A549 (cell line): ENCODE data around the gene ZNF292. TPM values are rescaled to one million over a fixed set of nuclear protein-coding genes. Genes with fewer than 3 reads are reported as not detected.

Source experiments
- ATAC-seq, 2 experiments: fragments of 200-7000 bp in 1 of 2; fragments of >200 bp in 1 of 2; cut with Nextera tagmentation in 1 of 2; cut with Tn5 transposase in 1 of 2; 3 replicates each; pipeline versions ENCODE4 v1.8.0 to v1.9.1; 2018 to 2020; ENCODE audit warnings: mild to moderate bottlenecking in 1 of 2, moderate library complexity in 1 of 2
- CTCF ChIA-PET: fragments of 300-600 bp; sonication (Branson Sonifier 250); formaldehyde crosslinking; extraction: SDS; loops from one replicate; lab custom pipeline; 2021; ENCODE audit warnings: antibody characterized with exemption, inconsistent platforms; lab: Yijun Ruan, JAX
- POLR2A ChIA-PET: fragments of 350-600 bp; formaldehyde crosslinking; extraction: SDS; loops from one replicate; lab custom pipeline; 2021; ENCODE audit warnings: antibody characterized with exemption, inconsistent platforms; lab: Yijun Ruan, JAX
- DNase-seq, 2 experiments: peaks; one replicate each; pipeline versions ENCODE4 v3.0.0 to v3.0.0-alpha.2; 2011 to 2016; ENCODE audit warnings: low read depth in 1 of 2, low spot score in 1 of 2
- FAIRE-seq: peaks from 2 replicates; lab custom pipeline; 2011; peaks lifted over from hg19 to GRCh38; lab: Jason Lieb, UNC
- H3K27ac ChIP-seq, 2 experiments: fragments of >200 bp; sonication (Bioruptor Twin); formaldehyde crosslinking; 3 replicates each; pipeline ENCODE4 v1.5.1; 2016 to 2017
- H3K4me1 ChIP-seq: fragments of >200 bp; sonication (Bioruptor Twin); formaldehyde crosslinking; 3 replicates; pipeline ENCODE4 v1.6.1; 2016
- H3K4me2 ChIP-seq: fragments of >200 bp; sonication (Bioruptor Twin); formaldehyde crosslinking; 3 replicates; pipeline ENCODE4 v1.6.1; 2016
- H3K4me3 ChIP-seq: fragments of >200 bp; sonication (Bioruptor Twin); formaldehyde crosslinking; 3 replicates; pipeline ENCODE4 v1.5.1; 2016
- H3K9me3 ChIP-seq: fragments of >200 bp; sonication (Bioruptor Twin); formaldehyde crosslinking; 3 replicates; pipeline ENCODE4 v1.6.1; 2016
- CBX2 ChIP-seq: fragments of 200-600 bp; sonication (generic); IDR thresholded peaks from 2 replicates; pipeline ENCODE4 v1.6.1; 2016; ENCODE audit warnings: low read depth, mild to moderate bottlenecking, borderline replicate concordance
- CBX8 ChIP-seq: fragments of 200-600 bp; sonication (generic); IDR thresholded peaks from 2 replicates; pipeline ENCODE4 v1.6.1; 2016
- HEYL ChIP-seq: fragments of 250-450 bp; sonication (Bioruptor Pico); IDR thresholded peaks from 2 replicates; pipeline ENCODE4 v1.8.0; 2021; ENCODE audit warnings: mild to moderate bottlenecking, moderate library complexity
- JUN ChIP-seq, 2 experiments: fragments of >200 bp; sonication (Bioruptor Twin); formaldehyde crosslinking; IDR thresholded peaks; 2 replicates in 1 of 2; 3 replicates in 1 of 2; pipeline ENCODE4 v1.6.1; 2016 to 2017
- MYC ChIP-seq: IDR thresholded peaks from 2 replicates; pipeline ENCODE4 v1.6.1; 2012; ENCODE audit warnings: mild to moderate bottlenecking, inconsistent platforms, low read length, improper control_type of control experiment, borderline replicate concordance
- NFE2L2 ChIP-seq: fragments of 150-350 bp; conservative IDR thresholded peaks from 2 replicates; pipeline ENCODE4 v1.6.1; 2014; ENCODE audit warnings: low read length
- RFX5 ChIP-seq: fragments of 450-650 bp; IDR thresholded peaks from 2 replicates; pipeline ENCODE4 v1.7.1; 2014; ENCODE audit warnings: antibody characterized with exemption, mild to moderate bottlenecking, moderate library complexity
- TP53 ChIP-seq: fragments of 250-450 bp; sonication (Bioruptor Pico); IDR thresholded peaks from 2 replicates; pipeline ENCODE4 v1.5.0; 2021; ENCODE audit warnings: mild to moderate bottlenecking, moderate library complexity
- ZNF302 ChIP-seq: fragments of 250-450 bp; sonication (Bioruptor Pico); IDR thresholded peaks from 2 replicates; pipeline ENCODE4 v1.9.0; 2021; ENCODE audit warnings: inconsistent platforms, mild to moderate bottlenecking, moderate library complexity
- ZSCAN20 ChIP-seq: fragments of 250-450 bp; sonication (Bioruptor Pico); IDR thresholded peaks from 2 replicates; pipeline ENCODE4 v1.8.0; 2022; ENCODE audit warnings: mild to moderate bottlenecking, moderate library complexity
- WGBS: methylation state at CpG from one replicate; pipeline ENCODE4 v1.1.6; 2017; ENCODE audit errors: missing lambda C conversion rate; 5-methylcytosine and 5-hydroxymethylcytosine counted together
- polyA plus RNA-seq, 4 experiments: library from polyadenylated mRNA; depleted of rRNA in 3 of 4; stranded (reverse); fragments of >200 nt; fragmentation: RNase III in 1 of 4; extraction: RNeasy Plus Mini Kit Qiagen cat#74134 plus additional on column Dnase treatment in 1 of 4; gene quantifications; 2 replicates in 3 of 4; 3 replicates in 1 of 4; pipeline ENCODE4 v1.2.3, GENCODE V29; 2011 to 2017
- TF ChIP-seq, protein P1 (sequence below): fragments of >200 bp; sonication (Bioruptor Twin); formaldehyde crosslinking; IDR thresholded peaks from 3 replicates; pipeline ENCODE4 v1.6.1; 2016
- TF ChIP-seq, protein P2 (sequence below): IDR thresholded peaks from 2 replicates; pipeline ENCODE4 v1.6.1; 2012
- TF ChIP-seq, protein P3 (sequence below): fragments of >200 bp; sonication (Bioruptor Twin); formaldehyde crosslinking; IDR thresholded peaks from 3 replicates; pipeline ENCODE4 v1.5.1; 2016
- TF ChIP-seq, protein P4 (sequence below): fragments of 200-600 bp; sonication (generic); IDR thresholded peaks from 2 replicates; pipeline ENCODE4 v1.6.1; 2016; ENCODE audit warnings: antibody characterized with exemption, mild to moderate bottlenecking, moderate library complexity
- TF ChIP-seq, protein P5 (sequence below): fragments of 150-350 bp; IDR thresholded peaks from 2 replicates; pipeline ENCODE4 v1.6.1; 2014; ENCODE audit warnings: low read depth, mild to moderate bottlenecking, low read length
- TF ChIP-seq, protein P6 (sequence below): IDR thresholded peaks from 2 replicates; pipeline ENCODE4 v1.6.1; 2012; ENCODE audit warnings: low read depth, borderline replicate concordance
- TF ChIP-seq, protein P7 (sequence below): fragments of >200 bp; sonication (Bioruptor Twin); formaldehyde crosslinking; IDR thresholded peaks from 2 replicates; pipeline ENCODE4 v1.6.1; 2016

ZNF292 gene
- polyA plus RNA-seq, 2 of the 4 experiments (the other 2 are of a cell fraction) = 2.5 to 7.5 TPM

DNA sequence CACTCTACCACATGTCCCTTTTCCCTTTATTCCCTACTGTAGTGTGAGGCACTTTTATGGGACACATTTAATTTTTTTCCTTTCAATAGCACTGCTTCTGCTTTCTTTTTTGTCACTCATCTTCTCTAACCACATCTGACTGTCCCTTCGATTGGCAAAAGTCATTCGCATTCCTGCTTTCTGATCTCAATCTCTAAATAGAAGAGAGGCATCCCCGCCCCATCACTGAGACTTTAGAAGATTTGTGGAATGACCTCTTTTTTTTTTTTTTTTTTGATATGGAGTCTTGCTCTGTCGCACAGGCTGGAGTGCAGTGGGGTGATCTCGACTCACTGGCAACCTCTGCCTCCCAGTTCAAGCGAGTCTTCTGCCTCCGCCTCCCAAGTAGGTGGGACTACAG lies 9.1 kb downstream of the ZNF292 start (continued):
- TF ChIP-seq, protein P1, sequence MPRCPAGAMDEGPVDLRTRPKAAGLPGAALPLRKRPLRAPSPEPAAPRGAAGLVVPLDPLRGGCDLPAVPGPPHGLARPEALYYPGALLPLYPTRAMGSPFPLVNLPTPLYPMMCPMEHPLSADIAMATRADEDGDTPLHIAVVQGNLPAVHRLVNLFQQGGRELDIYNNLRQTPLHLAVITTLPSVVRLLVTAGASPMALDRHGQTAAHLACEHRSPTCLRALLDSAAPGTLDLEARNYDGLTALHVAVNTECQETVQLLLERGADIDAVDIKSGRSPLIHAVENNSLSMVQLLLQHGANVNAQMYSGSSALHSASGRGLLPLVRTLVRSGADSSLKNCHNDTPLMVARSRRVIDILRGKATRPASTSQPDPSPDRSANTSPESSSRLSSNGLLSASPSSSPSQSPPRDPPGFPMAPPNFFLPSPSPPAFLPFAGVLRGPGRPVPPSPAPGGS = no peak

DNA sequence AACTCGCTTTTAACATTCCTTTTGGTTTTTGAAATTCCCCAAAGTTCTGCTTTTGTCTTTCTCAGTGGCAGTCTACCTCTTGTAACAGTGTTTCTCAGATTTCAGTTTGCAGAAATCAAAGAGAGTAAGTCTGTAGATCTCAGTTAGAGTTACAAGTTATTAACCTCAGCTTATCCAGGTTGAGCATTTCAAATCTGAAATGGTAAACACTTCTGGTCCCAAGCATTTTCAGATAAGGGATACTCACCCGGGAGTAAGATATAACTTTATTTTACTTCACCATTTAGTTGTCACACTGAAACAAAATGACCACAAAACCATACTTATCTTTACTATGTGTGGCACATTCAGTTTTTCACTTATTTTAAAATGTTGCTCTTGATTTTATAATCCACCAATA lies 9.8 kb downstream of the ZNF292 start:
- CTCF ChIA-PET = no interaction called here
- no peak for TF ChIP-seq RFX5
- TF ChIP-seq, protein P2, sequence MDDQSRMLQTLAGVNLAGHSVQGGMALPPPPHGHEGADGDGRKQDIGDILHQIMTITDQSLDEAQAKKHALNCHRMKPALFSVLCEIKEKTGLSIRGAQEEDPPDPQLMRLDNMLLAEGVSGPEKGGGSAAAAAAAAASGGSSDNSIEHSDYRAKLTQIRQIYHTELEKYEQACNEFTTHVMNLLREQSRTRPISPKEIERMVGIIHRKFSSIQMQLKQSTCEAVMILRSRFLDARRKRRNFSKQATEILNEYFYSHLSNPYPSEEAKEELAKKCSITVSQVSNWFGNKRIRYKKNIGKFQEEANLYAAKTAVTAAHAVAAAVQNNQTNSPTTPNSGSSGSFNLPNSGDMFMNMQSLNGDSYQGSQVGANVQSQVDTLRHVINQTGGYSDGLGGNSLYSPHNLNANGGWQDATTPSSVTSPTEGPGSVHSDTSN = no peak
- POLR2A ChIA-PET = no interaction called here
- Histone ChIP-seq H3K4me3 (no peak overlapping the region), H3K4me1 (no peaks in the 10 kb centered on the region), H3K27ac (no peak overlapping the region), H3K4me2 (no peak overlapping the region), H3K9me3 (no peaks in the 10 kb centered on the region)
- WGBS = 97% methylated on average over 2 of the region's 2 CpGs
- FAIRE-seq = no peak
- ATAC-seq = no peak
- DNase-seq = no peak

DNA sequence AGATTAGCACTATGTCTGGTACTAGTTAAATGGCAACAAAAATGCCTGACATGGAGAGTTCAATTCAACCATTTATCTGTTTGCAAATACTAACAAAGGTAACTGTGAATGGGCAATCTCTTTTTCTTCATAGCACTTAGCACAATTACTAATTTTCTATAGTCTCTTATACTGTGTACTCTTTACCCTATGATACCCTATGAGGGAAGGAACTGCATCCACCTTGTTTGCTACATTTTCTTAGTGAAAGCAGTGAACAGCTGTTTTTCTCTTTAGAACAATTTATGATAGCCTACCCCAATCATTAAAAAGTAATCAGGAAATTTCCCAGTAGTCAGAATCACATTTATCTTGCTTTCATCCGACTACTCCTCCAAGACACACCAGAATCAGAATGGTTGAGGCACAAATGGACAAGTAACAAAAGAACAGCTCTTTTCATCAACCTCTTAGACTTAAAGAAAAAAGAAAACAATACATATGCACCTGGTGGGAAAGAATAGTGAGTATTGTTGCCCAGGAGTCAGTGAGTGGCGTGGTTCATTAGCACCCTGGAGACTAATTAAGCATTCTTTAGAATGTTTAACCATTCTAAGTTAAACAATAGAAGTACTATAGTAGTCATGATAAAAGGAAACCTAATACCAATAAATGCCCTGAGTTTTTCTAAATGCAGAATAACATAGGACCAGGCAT lies 16.7 kb downstream of the ZNF292 start:
- WGBS = 97% methylated on average over 2 of the region's 2 CpGs
- Histone ChIP-seq H3K9me3 (no peaks in the 10 kb centered on the region), H3K4me2 (no peak overlapping the region), H3K4me1 (no peaks in the 10 kb centered on the region; the same call in 2 of the 3 replicates), H3K4me3 (no peak overlapping the region)
- POLR2A ChIA-PET = no interaction called here
- FAIRE-seq (no peak), DNase-seq (no peak)
- TF ChIP-seq CBX2 (no peak), HEYL (CRISPR knock-in tag) (no peak), ZSCAN20 (no peak), CBX8 (no peak)
- TF ChIP-seq, protein P3, sequence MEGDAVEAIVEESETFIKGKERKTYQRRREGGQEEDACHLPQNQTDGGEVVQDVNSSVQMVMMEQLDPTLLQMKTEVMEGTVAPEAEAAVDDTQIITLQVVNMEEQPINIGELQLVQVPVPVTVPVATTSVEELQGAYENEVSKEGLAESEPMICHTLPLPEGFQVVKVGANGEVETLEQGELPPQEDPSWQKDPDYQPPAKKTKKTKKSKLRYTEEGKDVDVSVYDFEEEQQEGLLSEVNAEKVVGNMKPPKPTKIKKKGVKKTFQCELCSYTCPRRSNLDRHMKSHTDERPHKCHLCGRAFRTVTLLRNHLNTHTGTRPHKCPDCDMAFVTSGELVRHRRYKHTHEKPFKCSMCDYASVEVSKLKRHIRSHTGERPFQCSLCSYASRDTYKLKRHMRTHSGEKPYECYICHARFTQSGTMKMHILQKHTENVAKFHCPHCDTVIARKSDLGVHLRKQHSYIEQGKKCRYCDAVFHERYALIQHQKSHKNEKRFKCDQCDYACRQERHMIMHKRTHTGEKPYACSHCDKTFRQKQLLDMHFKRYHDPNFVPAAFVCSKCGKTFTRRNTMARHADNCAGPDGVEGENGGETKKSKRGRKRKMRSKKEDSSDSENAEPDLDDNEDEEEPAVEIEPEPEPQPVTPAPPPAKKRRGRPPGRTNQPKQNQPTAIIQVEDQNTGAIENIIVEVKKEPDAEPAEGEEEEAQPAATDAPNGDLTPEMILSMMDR = no peak
- TF ChIP-seq, all 56 proteins: peak for 0
- ATAC-seq = no peak
- no peak overlapping the region for H3K27ac ChIP-seq
- CTCF ChIA-PET = interaction anchor here (0.6 kb wide), 1 partner anchor 119 kb away, joined by 3 read pairs; no protein-coding TSS in a partner anchor

DNA sequence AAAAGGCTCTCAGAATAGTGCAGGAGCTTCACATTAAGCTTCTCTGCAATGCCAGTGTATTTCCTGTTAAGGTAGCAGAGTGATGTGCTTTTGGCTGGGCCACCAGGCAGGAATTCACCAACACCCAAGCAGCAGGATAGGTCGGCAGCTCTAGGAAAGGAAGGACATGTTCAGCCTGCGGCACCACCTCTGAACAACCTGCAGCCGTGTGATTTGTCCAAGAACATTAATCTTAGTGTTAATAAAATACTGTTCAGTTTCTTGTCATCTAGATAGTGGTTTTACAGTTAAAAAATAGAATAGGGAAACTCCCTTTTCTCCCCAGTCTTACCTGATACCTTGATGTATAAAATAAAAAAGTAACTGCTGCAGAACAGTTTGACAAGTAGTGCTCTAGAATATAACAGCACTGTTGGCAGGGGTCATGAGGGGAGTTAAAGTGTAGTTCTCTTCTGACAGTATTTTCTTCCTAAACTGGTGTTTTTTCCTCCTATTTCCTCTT lies 18.8 kb downstream of the ZNF292 start:
- Histone ChIP-seq H3K9me3 (no peaks in the 10 kb centered on the region), H3K4me1 (no peaks in the 10 kb centered on the region; the same call in 2 of the 3 replicates), H3K4me2 (no peak overlapping the region), H3K4me3 (no peak overlapping the region), H3K27ac (no peak overlapping the region)
- CTCF ChIA-PET = no interaction called here
- POLR2A ChIA-PET = no interaction called here
- 78% methylated on average over 2 of the region's 3 CpGs for WGBS
- FAIRE-seq = no peak
- DNase-seq = no peak
- ATAC-seq = no peak
- TF ChIP-seq ZNF302 (CRISPR knock-in tag) (no peak), JUN (IDR thresholded peaks at IDR 0.05) (no peak), RFX5 (no peak), TP53 (CRISPR knock-in tag) (no peak), NFE2L2 (no peak), MYC (no peak)
- TF ChIP-seq, protein P4, sequence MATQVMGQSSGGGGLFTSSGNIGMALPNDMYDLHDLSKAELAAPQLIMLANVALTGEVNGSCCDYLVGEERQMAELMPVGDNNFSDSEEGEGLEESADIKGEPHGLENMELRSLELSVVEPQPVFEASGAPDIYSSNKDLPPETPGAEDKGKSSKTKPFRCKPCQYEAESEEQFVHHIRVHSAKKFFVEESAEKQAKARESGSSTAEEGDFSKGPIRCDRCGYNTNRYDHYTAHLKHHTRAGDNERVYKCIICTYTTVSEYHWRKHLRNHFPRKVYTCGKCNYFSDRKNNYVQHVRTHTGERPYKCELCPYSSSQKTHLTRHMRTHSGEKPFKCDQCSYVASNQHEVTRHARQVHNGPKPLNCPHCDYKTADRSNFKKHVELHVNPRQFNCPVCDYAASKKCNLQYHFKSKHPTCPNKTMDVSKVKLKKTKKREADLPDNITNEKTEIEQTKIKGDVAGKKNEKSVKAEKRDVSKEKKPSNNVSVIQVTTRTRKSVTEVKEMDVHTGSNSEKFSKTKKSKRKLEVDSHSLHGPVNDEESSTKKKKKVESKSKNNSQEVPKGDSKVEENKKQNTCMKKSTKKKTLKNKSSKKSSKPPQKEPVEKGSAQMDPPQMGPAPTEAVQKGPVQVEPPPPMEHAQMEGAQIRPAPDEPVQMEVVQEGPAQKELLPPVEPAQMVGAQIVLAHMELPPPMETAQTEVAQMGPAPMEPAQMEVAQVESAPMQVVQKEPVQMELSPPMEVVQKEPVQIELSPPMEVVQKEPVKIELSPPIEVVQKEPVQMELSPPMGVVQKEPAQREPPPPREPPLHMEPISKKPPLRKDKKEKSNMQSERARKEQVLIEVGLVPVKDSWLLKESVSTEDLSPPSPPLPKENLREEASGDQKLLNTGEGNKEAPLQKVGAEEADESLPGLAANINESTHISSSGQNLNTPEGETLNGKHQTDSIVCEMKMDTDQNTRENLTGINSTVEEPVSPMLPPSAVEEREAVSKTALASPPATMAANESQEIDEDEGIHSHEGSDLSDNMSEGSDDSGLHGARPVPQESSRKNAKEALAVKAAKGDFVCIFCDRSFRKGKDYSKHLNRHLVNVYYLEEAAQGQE = no peak
- TF ChIP-seq, protein P5, sequence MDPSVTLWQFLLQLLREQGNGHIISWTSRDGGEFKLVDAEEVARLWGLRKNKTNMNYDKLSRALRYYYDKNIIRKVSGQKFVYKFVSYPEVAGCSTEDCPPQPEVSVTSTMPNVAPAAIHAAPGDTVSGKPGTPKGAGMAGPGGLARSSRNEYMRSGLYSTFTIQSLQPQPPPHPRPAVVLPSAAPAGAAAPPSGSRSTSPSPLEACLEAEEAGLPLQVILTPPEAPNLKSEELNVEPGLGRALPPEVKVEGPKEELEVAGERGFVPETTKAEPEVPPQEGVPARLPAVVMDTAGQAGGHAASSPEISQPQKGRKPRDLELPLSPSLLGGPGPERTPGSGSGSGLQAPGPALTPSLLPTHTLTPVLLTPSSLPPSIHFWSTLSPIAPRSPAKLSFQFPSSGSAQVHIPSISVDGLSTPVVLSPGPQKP = no peak
- TF ChIP-seq, protein P6, sequence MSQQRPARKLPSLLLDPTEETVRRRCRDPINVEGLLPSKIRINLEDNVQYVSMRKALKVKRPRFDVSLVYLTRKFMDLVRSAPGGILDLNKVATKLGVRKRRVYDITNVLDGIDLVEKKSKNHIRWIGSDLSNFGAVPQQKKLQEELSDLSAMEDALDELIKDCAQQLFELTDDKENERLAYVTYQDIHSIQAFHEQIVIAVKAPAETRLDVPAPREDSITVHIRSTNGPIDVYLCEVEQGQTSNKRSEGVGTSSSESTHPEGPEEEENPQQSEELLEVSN = no peak
- TF ChIP-seq, protein P7, sequence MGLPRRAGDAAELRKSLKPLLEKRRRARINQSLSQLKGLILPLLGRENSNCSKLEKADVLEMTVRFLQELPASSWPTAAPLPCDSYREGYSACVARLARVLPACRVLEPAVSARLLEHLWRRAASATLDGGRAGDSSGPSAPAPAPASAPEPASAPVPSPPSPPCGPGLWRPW = no peak
- TF ChIP-seq, protein P3 = no peak
